ENCODE results near the gene TRAFD1.

GRCh38 chr12:112191840-112192321 lies 66.5 kb downstream of the TRAFD1 start:
- TF ChIP-seq, protein P1, sequence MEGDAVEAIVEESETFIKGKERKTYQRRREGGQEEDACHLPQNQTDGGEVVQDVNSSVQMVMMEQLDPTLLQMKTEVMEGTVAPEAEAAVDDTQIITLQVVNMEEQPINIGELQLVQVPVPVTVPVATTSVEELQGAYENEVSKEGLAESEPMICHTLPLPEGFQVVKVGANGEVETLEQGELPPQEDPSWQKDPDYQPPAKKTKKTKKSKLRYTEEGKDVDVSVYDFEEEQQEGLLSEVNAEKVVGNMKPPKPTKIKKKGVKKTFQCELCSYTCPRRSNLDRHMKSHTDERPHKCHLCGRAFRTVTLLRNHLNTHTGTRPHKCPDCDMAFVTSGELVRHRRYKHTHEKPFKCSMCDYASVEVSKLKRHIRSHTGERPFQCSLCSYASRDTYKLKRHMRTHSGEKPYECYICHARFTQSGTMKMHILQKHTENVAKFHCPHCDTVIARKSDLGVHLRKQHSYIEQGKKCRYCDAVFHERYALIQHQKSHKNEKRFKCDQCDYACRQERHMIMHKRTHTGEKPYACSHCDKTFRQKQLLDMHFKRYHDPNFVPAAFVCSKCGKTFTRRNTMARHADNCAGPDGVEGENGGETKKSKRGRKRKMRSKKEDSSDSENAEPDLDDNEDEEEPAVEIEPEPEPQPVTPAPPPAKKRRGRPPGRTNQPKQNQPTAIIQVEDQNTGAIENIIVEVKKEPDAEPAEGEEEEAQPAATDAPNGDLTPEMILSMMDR (IDR thresholded peaks at IDR 0.05): no peak
- TF ChIP-seq POLR2A (IDR thresholded peaks at IDR 0.05): no peak

All from esophagus squamous epithelium (tissue), 4 donors.